Karpas-422 (cell line): ENCODE results near the gene CAT. TPM values are rescaled to one million over a fixed set of nuclear protein-coding genes. Genes with fewer than 3 reads are reported as not detected.

ENCODE experiments used
- DNase-seq: peaks from one replicate; pipeline ENCODE4 v3.0.0-alpha.2; 2015
- H2AFZ ChIP-seq: fragments of 200-600 bp; sonication (generic); 2 replicates; pipeline ENCODE4 v1.6.1; 2014; ENCODE audit warnings: antibody characterized with exemption, low read length, mixed read lengths
- H3K27ac ChIP-seq: fragments of 200-600 bp; sonication (generic); 2 replicates; pipeline ENCODE4 v1.5.1; 2014; ENCODE audit warnings: mild to moderate bottlenecking, low read length, moderate library complexity
- H3K27me3 ChIP-seq: fragments of 200-600 bp; sonication (generic); 2 replicates; pipeline ENCODE4 v1.6.1; 2014; ENCODE audit warnings: low read length, mixed read lengths
- H3K36me3 ChIP-seq: fragments of 200-600 bp; sonication (generic); 2 replicates; pipeline ENCODE4 v1.6.1; 2014; ENCODE audit warnings: low read length, mixed read lengths; ENCODE audit not compliant: insufficient read depth
- H3K4me1 ChIP-seq: fragments of 200-600 bp; sonication (generic); 2 replicates; pipeline ENCODE4 v1.6.1; 2014; ENCODE audit warnings: mild to moderate bottlenecking, low read length, mixed read lengths
- H3K4me2 ChIP-seq: fragments of 200-600 bp; sonication (generic); 2 replicates; pipeline ENCODE4 v1.6.1; 2014; ENCODE audit warnings: low read length, low read depth, mild to moderate bottlenecking; ENCODE audit not compliant: poor library complexity, severe bottlenecking
- H3K4me3 ChIP-seq: fragments of 200-600 bp; sonication (generic); 2 replicates; pipeline ENCODE4 v1.5.1; 2014; ENCODE audit warnings: mild to moderate bottlenecking, antibody characterized with exemption, low read length, mixed read lengths
- H3K79me2 ChIP-seq: fragments of 200-600 bp; sonication (generic); 2 replicates; pipeline ENCODE4 v1.6.1; 2014; ENCODE audit warnings: mild to moderate bottlenecking, low read length, mixed read lengths
- H3K9ac ChIP-seq: fragments of 200-600 bp; sonication (generic); 2 replicates; pipeline ENCODE4 v1.6.0; 2014; ENCODE audit warnings: low read length
- H3K9me2 ChIP-seq: fragments of 200-600 bp; sonication (generic), shearing (Covaris generic); replicated peaks from 2 replicates; pipeline ENCODE4 v1.6.0; 2014; ENCODE audit warnings: mild to moderate bottlenecking, low read length, moderate library complexity; ENCODE audit not compliant: insufficient read depth
- H3K9me3 ChIP-seq: fragments of 300-700, 200-600 bp; sonication (generic); 2 replicates; pipeline ENCODE4 v1.6.1; 2014; ENCODE audit warnings: low read length, mixed read lengths
- H4K20me1 ChIP-seq: fragments of 200-600 bp; sonication (generic); 2 replicates; pipeline ENCODE4 v1.6.1; 2014; ENCODE audit warnings: mild to moderate bottlenecking, antibody characterized with exemption, low read length, low read depth; ENCODE audit not compliant: insufficient read depth
- total RNA-seq: library from RNA; depleted of rRNA; stranded (reverse); fragments of >200 nt; shearing (Covaris generic); gene quantifications from 2 replicates; pipeline ENCODE4 v1.2.3, GENCODE V29; 2014; ENCODE audit warnings: low replicate concordance; rRNA removed

CAT gene
- 27.2 and 47.9 TPM in 2 replicates for total RNA-seq

DNA sequence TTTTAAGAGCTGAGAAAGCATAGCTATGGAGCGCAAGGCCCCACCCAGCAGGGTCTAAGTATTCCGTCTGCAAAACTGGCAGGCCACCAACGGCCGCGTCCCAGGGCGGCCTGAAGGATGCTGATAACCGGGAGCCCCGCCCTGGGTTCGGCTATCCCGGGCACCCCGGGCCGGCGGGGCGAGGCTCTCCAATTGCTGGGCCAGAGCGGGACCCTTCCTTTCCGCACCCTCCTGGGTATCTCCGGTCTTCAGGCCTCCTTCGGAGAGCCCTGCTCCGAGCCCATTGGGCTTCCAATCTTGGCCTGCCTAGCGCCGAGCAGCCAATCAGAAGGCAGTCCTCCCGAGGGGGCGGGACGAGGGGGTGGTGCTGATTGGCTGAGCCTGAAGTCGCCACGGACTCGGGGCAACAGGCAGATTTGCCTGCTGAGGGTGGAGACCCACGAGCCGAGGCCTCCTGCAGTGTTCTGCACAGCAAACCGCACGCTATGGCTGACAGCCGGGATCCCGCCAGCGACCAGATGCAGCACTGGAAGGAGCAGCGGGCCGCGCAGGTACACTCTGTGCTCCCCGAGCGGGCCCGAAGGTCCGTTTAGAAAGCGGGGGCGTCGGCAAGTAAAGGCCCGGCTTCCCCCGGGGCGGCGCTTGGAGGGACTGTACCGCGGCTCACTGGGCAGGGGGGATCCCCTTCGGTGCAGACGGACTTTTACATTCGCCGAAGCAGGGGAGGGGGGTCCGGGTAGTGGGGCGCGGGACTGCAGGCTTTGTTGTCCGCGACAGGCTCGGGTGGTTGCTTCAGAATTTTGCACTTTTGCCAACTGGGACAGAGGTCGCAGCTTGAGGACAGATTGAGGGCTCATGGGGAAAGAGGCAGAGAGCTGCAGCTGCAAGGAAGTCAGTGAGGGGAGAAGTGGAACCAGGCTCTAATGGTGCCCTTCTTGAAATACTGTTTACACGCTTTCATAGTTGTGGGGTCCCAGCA is at the start of gene CAT:
TSS of gene CAT (plus strand) at position 406 of the 979 bp plus-strand sequence. CDS start at position 486, 80 bp downstream.
- Histone ChIP-seq H3K4me3 (peak within 1 kb of the TSS; percentile 74), H3K9me3 (no peaks in the 10 kb centered on the region), H3K4me2 (peak within 1 kb of the TSS; percentile 83), H4K20me1 (0 out of 2 replicates have a peak, but pooled peaks cover 11% of the 10 kb centered on the region), H3K4me1 (peaks cover 26% of the 10 kb centered on the region), H3K79me2 (peaks cover 3% of the 10 kb centered on the region; the same call in 1 of the 2 replicates), H2AFZ (peak within 1 kb of the TSS; percentile 90), H3K9ac (peak within 1 kb of the TSS; percentile 81), H3K27me3 (no peaks in the 10 kb centered on the region), H3K27ac (peak within 1 kb of the TSS; percentile 63), H3K36me3 (no peaks in the 10 kb centered on the region), H3K9me2 (no peaks in the 10 kb centered on the region)
- DNase-seq: peak; percentile 98

DNA sequence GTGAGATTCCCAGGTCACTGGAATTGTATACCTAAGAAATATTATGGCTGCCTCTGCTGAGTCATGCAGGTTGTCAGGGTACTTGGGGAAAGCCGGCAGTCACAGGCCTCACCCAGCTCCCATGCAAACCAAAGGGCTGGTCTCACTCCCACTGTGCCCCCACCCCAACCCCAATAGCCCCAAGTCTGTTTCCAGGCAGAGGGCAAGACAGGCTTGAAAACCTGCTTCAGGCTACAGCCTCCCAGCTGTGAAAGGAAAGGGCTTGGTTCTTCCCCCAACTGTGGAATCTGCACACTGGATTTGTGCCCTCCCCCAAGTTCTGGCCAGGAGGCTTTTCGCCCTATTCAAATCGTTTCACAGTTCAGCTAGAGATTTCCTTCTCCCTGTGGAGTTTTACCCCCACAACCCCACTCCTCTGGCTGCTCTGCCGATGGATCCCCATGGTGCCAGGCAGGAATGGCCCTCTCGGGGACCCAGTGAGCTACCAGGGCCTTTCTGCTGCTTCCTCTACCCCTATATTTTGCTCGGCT is 43.9 kb upstream of the CAT start:
- Histone ChIP-seq H3K4me2 (no peak overlapping the region), H3K9me3 (no peaks in the 10 kb centered on the region), H3K9ac (no peak overlapping the region), H3K79me2 (no peaks in the 10 kb centered on the region), H3K27me3 (no peaks in the 10 kb centered on the region), H3K4me1 (no peaks in the 10 kb centered on the region), H4K20me1 (no peaks in the 10 kb centered on the region), H3K36me3 (no peaks in the 10 kb centered on the region), H3K4me3 (no peak overlapping the region), H3K27ac (no peak overlapping the region), H3K9me2 (no peaks in the 10 kb centered on the region), H2AFZ (no peak overlapping the region)
- no peak for DNase-seq

DNA sequence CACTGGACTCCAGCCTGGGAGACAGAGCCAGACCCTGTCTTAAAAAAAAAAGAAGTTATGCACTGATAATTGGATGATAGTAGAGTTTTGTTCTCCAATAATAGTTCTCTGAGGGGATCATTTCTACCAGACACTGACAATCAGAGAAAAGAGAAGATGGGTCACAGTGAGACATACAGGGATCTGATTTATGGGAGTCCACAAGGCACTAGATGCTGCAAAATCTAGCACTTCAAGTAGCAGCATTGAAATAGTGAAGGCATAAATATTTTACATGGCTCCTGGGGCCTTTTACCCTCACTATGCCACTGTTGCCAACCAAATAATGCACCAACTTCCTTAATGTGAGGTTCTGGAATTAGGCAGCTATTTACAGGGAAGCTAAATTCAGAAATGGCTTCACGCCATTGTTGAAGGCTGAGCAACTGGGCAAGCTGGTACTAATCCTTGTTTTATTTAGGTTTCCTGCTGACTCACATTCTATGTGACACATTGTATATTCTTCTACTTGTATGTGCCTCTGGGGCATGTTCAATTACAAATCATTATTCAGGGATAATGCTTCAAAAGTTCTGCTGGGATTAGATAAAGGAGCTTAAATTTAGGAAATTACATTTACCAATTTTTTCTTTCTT is 42.7 kb upstream of the CAT start:
- DNase-seq: no peak
- H3K4me1 ChIP-seq: no peaks in the 10 kb centered on the region
- H3K27ac ChIP-seq: no peak overlapping the region
- H2AFZ ChIP-seq: no peak overlapping the region
- no peak overlapping the region for H3K4me3 ChIP-seq
- no peaks in the 10 kb centered on the region for H3K9me2 ChIP-seq
- H4K20me1 ChIP-seq: no peaks in the 10 kb centered on the region
- no peaks in the 10 kb centered on the region for H3K36me3 ChIP-seq
- H3K27me3 ChIP-seq: no peaks in the 10 kb centered on the region
- no peaks in the 10 kb centered on the region for H3K79me2 ChIP-seq
- H3K4me2 ChIP-seq: no peak overlapping the region
- H3K9me3 ChIP-seq: no peaks in the 10 kb centered on the region
- H3K9ac ChIP-seq: no peak overlapping the region

DNA sequence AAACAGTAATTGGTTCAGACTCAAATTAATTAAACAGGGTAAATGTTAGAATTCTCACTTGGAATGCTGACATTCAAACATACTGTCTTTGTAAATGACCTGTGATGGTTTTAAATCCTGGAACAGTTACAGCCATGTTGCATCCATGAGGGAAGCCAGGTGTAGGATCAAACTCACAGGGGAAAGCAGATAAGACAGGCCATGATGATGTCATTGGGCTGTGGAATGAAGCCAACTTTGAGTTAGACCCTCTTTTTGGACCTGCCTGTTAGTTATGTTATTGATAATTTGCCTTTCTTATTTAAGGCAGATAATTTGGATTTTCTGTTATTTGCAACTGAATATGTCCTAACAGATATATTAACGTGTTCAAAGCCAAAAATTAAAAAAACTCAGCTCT is 41.6 kb upstream of the CAT start:
- no peak overlapping the region for H3K27ac ChIP-seq
- H3K9ac ChIP-seq: no peak overlapping the region
- H3K27me3 ChIP-seq: no peaks in the 10 kb centered on the region
- H3K9me3 ChIP-seq: no peaks in the 10 kb centered on the region
- DNase-seq: no peak
- H3K79me2 ChIP-seq: no peaks in the 10 kb centered on the region
- H2AFZ ChIP-seq: no peak overlapping the region
- no peaks in the 10 kb centered on the region for H3K9me2 ChIP-seq
- H4K20me1 ChIP-seq: no peaks in the 10 kb centered on the region
- H3K4me1 ChIP-seq: no peaks in the 10 kb centered on the region
- no peaks in the 10 kb centered on the region for H3K36me3 ChIP-seq
- no peak overlapping the region for H3K4me3 ChIP-seq
- no peak overlapping the region for H3K4me2 ChIP-seq

DNA sequence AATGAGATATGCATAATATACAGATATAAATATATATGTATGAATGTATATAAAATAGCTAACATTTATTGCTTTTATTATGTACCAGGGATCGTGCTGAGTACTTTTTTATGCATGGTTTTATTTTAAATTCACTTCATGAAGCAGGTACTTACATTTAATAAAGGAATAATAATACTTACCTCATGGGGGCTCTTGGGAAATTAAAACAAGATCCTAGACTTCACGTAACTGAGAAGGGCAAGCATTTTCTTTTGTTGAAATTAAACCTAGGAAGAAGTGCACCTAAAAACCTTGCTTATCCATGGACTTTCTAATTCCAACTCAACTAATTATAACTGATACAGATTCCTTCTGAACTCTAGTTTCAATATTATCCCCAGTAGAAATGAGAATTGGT is 40.9 kb upstream of the CAT start:
- Histone ChIP-seq H3K9me3 (no peaks in the 10 kb centered on the region), H3K4me3 (no peak overlapping the region), H2AFZ (no peak overlapping the region), H3K79me2 (no peaks in the 10 kb centered on the region), H3K9me2 (no peaks in the 10 kb centered on the region), H3K27me3 (no peaks in the 10 kb centered on the region), H3K36me3 (no peaks in the 10 kb centered on the region), H4K20me1 (no peaks in the 10 kb centered on the region), H3K4me1 (no peaks in the 10 kb centered on the region), H3K27ac (no peak overlapping the region), H3K9ac (no peak overlapping the region), H3K4me2 (no peak overlapping the region)
- DNase-seq: no peak

DNA sequence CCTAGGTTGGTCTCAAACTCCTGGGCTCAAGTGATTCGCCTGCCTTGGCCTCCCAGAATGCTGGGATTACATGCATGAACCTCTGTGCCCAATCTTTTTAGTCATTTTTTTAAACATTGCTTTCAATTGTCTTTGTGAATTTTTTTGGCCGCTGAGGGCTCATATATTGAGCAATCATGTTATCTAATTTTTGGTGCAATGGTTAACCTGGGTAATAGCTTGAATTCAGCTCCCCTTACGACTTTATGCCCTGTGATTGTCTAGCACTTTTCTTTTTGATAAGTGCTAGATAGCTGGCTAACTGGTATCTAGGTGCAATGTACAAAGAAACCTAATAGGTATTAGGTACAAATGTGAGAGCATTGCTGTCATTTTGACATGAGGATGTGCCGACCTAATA is 35.3 kb upstream of the CAT start:
- no peaks in the 10 kb centered on the region for H4K20me1 ChIP-seq

DNA sequence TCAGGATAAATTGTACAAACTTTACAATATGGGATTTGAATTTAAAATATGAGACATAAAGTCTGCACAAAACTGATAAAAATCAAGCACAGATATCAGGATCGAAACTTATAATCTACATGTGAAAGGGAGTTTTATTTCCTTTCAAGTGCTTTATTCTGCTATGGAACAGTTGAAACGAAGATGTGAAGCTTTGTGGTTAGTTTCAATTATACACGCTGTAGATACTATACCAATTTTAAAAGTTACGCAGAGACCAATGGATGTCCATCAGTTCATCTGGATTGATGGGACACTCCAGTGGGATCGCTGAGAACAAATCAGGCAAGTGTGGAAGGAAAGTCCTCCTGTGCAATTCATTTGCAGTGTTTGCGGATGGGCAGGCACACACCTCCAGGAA is 34.5 kb upstream of the CAT start:
- no peak overlapping the region for H3K4me3 ChIP-seq
- H3K27me3 ChIP-seq: no peaks in the 10 kb centered on the region
- peaks cover 7% of the 10 kb centered on the region for H3K4me1 ChIP-seq
- H3K27ac ChIP-seq: no peak overlapping the region
- H2AFZ ChIP-seq: no peak overlapping the region
- H4K20me1 ChIP-seq: no peaks in the 10 kb centered on the region
- DNase-seq: no peak
- H3K9me3 ChIP-seq: no peaks in the 10 kb centered on the region
- H3K9me2 ChIP-seq: no peaks in the 10 kb centered on the region
- H3K9ac ChIP-seq: no peak overlapping the region
- no peaks in the 10 kb centered on the region for H3K36me3 ChIP-seq
- no peaks in the 10 kb centered on the region for H3K79me2 ChIP-seq
- H3K4me2 ChIP-seq: no peak overlapping the region

More for the DNA sequence above, 35.3 kb upstream of the CAT start:
- Histone ChIP-seq H3K27ac (no peak overlapping the region), H3K4me2 (no peak overlapping the region), H2AFZ (no peak overlapping the region), H3K9ac (no peak overlapping the region), H3K9me3 (no peaks in the 10 kb centered on the region), H3K79me2 (no peaks in the 10 kb centered on the region), H3K4me1 (peaks cover 7% of the 10 kb centered on the region), H3K27me3 (no peaks in the 10 kb centered on the region), H3K4me3 (no peak overlapping the region), H3K9me2 (no peaks in the 10 kb centered on the region), H3K36me3 (no peaks in the 10 kb centered on the region)
- no peak for DNase-seq
